HepG2 (cell line): ENCODE measurements around the gene JMJD7. TPM values are rescaled to one million over a fixed set of nuclear protein-coding genes. Genes with fewer than 3 reads are reported as not detected.

ENCODE experiments used
- ATAC-seq: fragments of 200-7000 bp; cut with Tn5 transposase; 3 replicates; pipeline ENCODE4 v1.9.1; 2020; ENCODE audit warnings: mild to moderate bottlenecking, moderate library complexity
- BruUV-seq: library from RNA; stranded (reverse); fragments of 400-500 nt; replicated peaks from 2 replicates; lab custom pipeline; 2021; lab: Mats Ljungman, UMichigan
- CTCF ChIA-PET: fragments of 300-600 bp; formaldehyde crosslinking; extraction: SDS; loops from one replicate; lab custom pipeline; 2021; ENCODE audit warnings: low total read pairs, inconsistent platforms, low intra/inter-chr PET ratio; lab: Yijun Ruan, JAX
- POLR2A ChIA-PET: fragments of 350-600 bp; sonication (Branson Sonifier 250); formaldehyde crosslinking; loops from one replicate; lab custom pipeline; 2020; ENCODE audit warnings: antibody characterized with exemption, inconsistent platforms; lab: Yijun Ruan, JAX
- DNase-seq: peaks from one replicate; pipeline ENCODE4 v3.0.0-alpha.2; 2015; ENCODE audit warnings: low spot score
- FAIRE-seq: peaks from 3 replicates; lab custom pipeline; 2011; peaks lifted over from hg19 to GRCh38; lab: Jason Lieb, UNC
- H2AFZ ChIP-seq: one replicate; pipeline ENCODE4 v1.6.1; 2011; ENCODE audit warnings: low read length, inconsistent platforms
- H3K27ac ChIP-seq: fragments of 300-600 bp; 3 replicates; pipeline ENCODE4 v1.8.0; 2011; ENCODE audit warnings: mixed run types, mild to moderate bottlenecking, mixed read lengths, low read length, inconsistent platforms; ENCODE audit not compliant: insufficient read depth; ENCODE audit errors: extremely low read length
- H3K27me3 ChIP-seq, 2 experiments: fragments of 200-600 bp in 1 of 2; 2 replicates in 1 of 2; 3 replicates in 1 of 2; pipeline versions ENCODE4 v1.6.0 to v1.8.0; 2011; ENCODE audit warnings: low read length in 2 of 2, mild to moderate bottlenecking in 2 of 2, moderate library complexity in 2 of 2, inconsistent platforms in 1 of 2; ENCODE audit not compliant: insufficient read depth in 2 of 2, control insufficient read depth in 1 of 2
- H3K36me3 ChIP-seq, 2 experiments: fragments of 200-600 bp in 1 of 2; replicated peaks in 1 of 2; 2 replicates in 1 of 2; 3 replicates in 1 of 2; pipeline versions ENCODE4 v1.5.1 to v1.8.0; 2011; ENCODE audit warnings: low read length in 2 of 2, inconsistent platforms in 1 of 2; ENCODE audit not compliant: insufficient read depth in 2 of 2, control insufficient read depth in 1 of 2
- H3K4me1 ChIP-seq: 2 replicates; pipeline ENCODE4 v1.5.1; 2012; ENCODE audit warnings: low read length, inconsistent platforms; ENCODE audit not compliant: insufficient read depth
- H3K4me2 ChIP-seq: 2 replicates; pipeline ENCODE4 v1.6.0; 2011; ENCODE audit warnings: low read depth, low read length, inconsistent platforms
- H3K4me3 ChIP-seq, 3 experiments: fragments of 200-600 bp in 1 of 3; sonication (generic), shearing (Covaris generic) in 1 of 3; replicated peaks in 1 of 3; 2 replicates each; pipeline ENCODE4 v1.5.1; 2011 to 2016; ENCODE audit warnings: low read length in 3 of 3, inconsistent platforms in 2 of 3, low read depth in 2 of 3, mild to moderate bottlenecking in 2 of 3, control low read depth in 1 of 3, mixed read lengths in 1 of 3; ENCODE audit not compliant: insufficient read depth in 1 of 3
- H3K79me2 ChIP-seq: one replicate; pipeline ENCODE4 v1.6.1; 2011; ENCODE audit warnings: low read length, inconsistent platforms; ENCODE audit not compliant: insufficient read depth
- H3K9ac ChIP-seq: 2 replicates; pipeline ENCODE4 v1.6.0; 2011; ENCODE audit warnings: mild to moderate bottlenecking, low read depth, low read length, inconsistent platforms; ENCODE audit not compliant: insufficient read depth
- H3K9me3 ChIP-seq: 2 replicates; pipeline ENCODE4 v1.5.1; 2012; ENCODE audit warnings: mild to moderate bottlenecking, low read length
- H4K20me1 ChIP-seq: 2 replicates; pipeline ENCODE4 v1.6.0; 2011; ENCODE audit warnings: inconsistent platforms, mild to moderate bottlenecking, low read length, moderate library complexity; ENCODE audit not compliant: insufficient read depth
- ATF4 ChIP-seq, 2 experiments: fragments of 450-650 bp in 1 of 2; sonication (generic) in 1 of 2; formaldehyde crosslinking; IDR thresholded peaks; 2 replicates each; pipeline versions ENCODE4 v1.5.0 to v1.8.0; 2020 to 2022; ENCODE audit warnings: mild to moderate bottlenecking in 1 of 2, missing genetic modification reagents in 1 of 2
- FOXK2 ChIP-seq: fragments of 450-650 bp; IDR thresholded peaks from 2 replicates; pipeline ENCODE4 v1.6.1; 2016
- GPN1 ChIP-seq: sonication (generic); formaldehyde crosslinking; IDR thresholded peaks from 2 replicates; pipeline ENCODE4 v1.5.1; 2020; ENCODE audit warnings: missing genetic modification reagents, borderline replicate concordance
- HMGXB4 ChIP-seq, 2 experiments: sonication (generic) in 1 of 2; formaldehyde crosslinking in 1 of 2; IDR thresholded peaks; 2 replicates each; pipeline versions ENCODE4 v1.4.0 to v1.6.1; 2018 to 2020; ENCODE audit warnings: missing genetic modification reagents in 2 of 2, borderline replicate concordance in 1 of 2, low read depth in 1 of 2, mild to moderate bottlenecking in 1 of 2, missing biosample characterization in 1 of 2
- IKZF4 ChIP-seq: sonication (generic); formaldehyde crosslinking; IDR thresholded peaks from 2 replicates; pipeline ENCODE4 v1.5.1; 2020; ENCODE audit warnings: borderline replicate concordance, mild to moderate bottlenecking, low read depth, missing genetic modification reagents; ENCODE audit errors: not compliant biosample characterization
- KDM4B ChIP-seq: sonication (generic); formaldehyde crosslinking; IDR thresholded peaks from 2 replicates; pipeline ENCODE4 v1.4.0; 2020; ENCODE audit warnings: missing genetic modification reagents
- MLX ChIP-seq: IDR thresholded peaks from 2 replicates; pipeline ENCODE4 v1.6.1; 2016
- RNF2 ChIP-seq: fragments of 450-650 bp; conservative IDR thresholded peaks from 2 replicates; pipeline ENCODE4 v1.6.1; 2016; ENCODE audit warnings: low read depth
- TMF1 ChIP-seq: sonication (generic); formaldehyde crosslinking; IDR thresholded peaks from 2 replicates; pipeline ENCODE4 v1.8.1; 2022; ENCODE audit warnings: low read depth, missing genetic modification reagents
- ZFP91 ChIP-seq: sonication (generic); formaldehyde crosslinking; IDR thresholded peaks from 2 replicates; pipeline ENCODE4 v1.9.0; 2022; ENCODE audit warnings: missing genetic modification reagents, mild to moderate bottlenecking, borderline replicate concordance
- ZNF414 ChIP-seq: sonication (generic); formaldehyde crosslinking; IDR thresholded peaks from 2 replicates; pipeline ENCODE4 v1.5.0; 2020; ENCODE audit warnings: missing genetic modification reagents
- ZNF687 ChIP-seq: sonication (generic); formaldehyde crosslinking; IDR thresholded peaks from 2 replicates; pipeline ENCODE4 v1.5.1; 2020; ENCODE audit warnings: mild to moderate bottlenecking, missing genetic modification reagents, moderate library complexity
- ZNF703 ChIP-seq: sonication (generic); formaldehyde crosslinking; IDR thresholded peaks from 2 replicates; pipeline ENCODE4 v1.5.1; 2020; ENCODE audit warnings: missing genetic modification reagents, mild to moderate bottlenecking, moderate library complexity, borderline replicate concordance
- WGBS: methylation state at CpG from one replicate; pipeline ENCODE4 v1.1.6; 2017; ENCODE audit warnings: low lambda C conversion rate; 5-methylcytosine and 5-hydroxymethylcytosine counted together
- in situ Hi-C: cut with HindIII; loops from 2 replicates; pipeline ENCODE4 v1.10.0; 2017; ENCODE audit warnings: low pct_unique_long_range_greater_than_20kb; ENCODE audit not compliant: extremely low pct_ligation_motif_present
- intact Hi-C: fragments of 100-400 bp; cut with micrococcal nuclease; formaldehyde crosslinking; loops from one replicate; pipeline ENCODE4 v1.10.0; 2022; ENCODE audit not compliant: unreplicated experiment
- polyA plus RNA-seq, 8 experiments: library from polyadenylated mRNA; depleted of rRNA in 3 of 8; stranded (reverse) in 7 of 8; unstranded in 1 of 8; fragments of >200 nt; fragmentation: Illumina TruSeq in 4 of 8; extraction: Trizol in 4 of 8; gene quantifications; 2 replicates each; pipeline versions ENCODE4 v1.2.1 to v1.2.3, GENCODE V29; 2011 to 2016; ENCODE audit warnings: low read depth in 4 of 8, missing spikeins in 1 of 8, mixed read lengths in 1 of 8; ENCODE audit not compliant: insufficient read depth in 1 of 8
- total RNA-seq, 5 experiments: library from RNA; depleted of rRNA; stranded (reverse); fragments of >200 nt; fragmentation: Illumina TruSeq; extraction: Trizol; gene quantifications; 2 replicates each; pipeline ENCODE4 v1.2.3, GENCODE V29; 2016; ENCODE audit warnings: low read depth in 1 of 5

Gene JMJD7
- total and polyA plus RNA-seq, 2 of the 13 experiments (the other 11 are each of a cell fraction or from before 2014, with no cell fraction given): 6.4 to 7.1 TPM

- Histone ChIP-seq H4K20me1 (no peaks in the 10 kb centered on the region), H3K9me3 (no peaks in the 10 kb centered on the region), H3K4me3 (no peak overlapping the region; a peak in 1 of 6 replicates), H3K9ac (no peak overlapping the region), H3K4me1 (peaks cover 62% of the 10 kb centered on the region), H3K4me2 (peak overlapping the region; percentile 34; the same call in 1 of the 2 replicates), H3K27ac (no peak overlapping the region), H2AFZ (no peak overlapping the region), H3K79me2 (no peaks in the 10 kb centered on the region), H3K36me3 (no peaks in the 10 kb centered on the region), H3K27me3 (peaks cover 10 to 40% of the 10 kb centered on the region in 2 experiments; a peak in 4 of 5 replicates)
- WGBS: 34% methylated on average over 8 of the region's 19 CpGs
- ATAC-seq: no peak
- in situ Hi-C loops (no loop called here), intact Hi-C loops (no loop called here)
- CTCF ChIA-PET: no interaction called here
- no peak for FAIRE-seq
- POLR2A ChIA-PET: no interaction called here
- BruUV-seq: no TSS peak
- DNase-seq: peak; percentile 20
- TF ChIP-seq HMGXB4 (CRISPR knock-in tag; IDR thresholded peaks at IDR 0.05; ENCODE audit: borderline replicate concordance in 1 of 2, low read depth in 1 of 2): no peak
- TF ChIP-seq RNF2: no peak
- TF ChIP-seq GPN1 (CRISPR knock-in tag): no peak
- no peak for TF ChIP-seq ZNF703
- 0 out of 2 replicates have a peak, but pooled peaks have one; percentile 10 for TF ChIP-seq ZFP91
- TF ChIP-seq TMF1 (CRISPR knock-in tag): no peak
- no peak for TF ChIP-seq FOXK2
- TF ChIP-seq MLX (CRISPR knock-in tag): no peak
- TF ChIP-seq ZNF414 (CRISPR knock-in tag): no peak
- no peak for TF ChIP-seq KDM4B
- no peak for TF ChIP-seq ATF4 (CRISPR knock-in tag; IDR thresholded peaks at IDR 0.05)
- peak; percentile 59 for TF ChIP-seq ZNF687
- TF ChIP-seq IKZF4: no peak
Measured at GRCh38 chr15:41862515-41863116, 34.7 kb downstream of the JMJD7 start.
